HG03575 (cell line): ENCODE measurements around the gene RNF144A.

Experiments used
- ATAC-seq: cut with Tn5 transposase; IDR thresholded peaks from one replicate; pipeline ENCODE4 v1.9.1; 2021; ENCODE audit not compliant: unreplicated experiment, insufficient number of reproducible peaks, low FRiP score; ENCODE audit errors: extremely low read depth

The RNF144A gene

GRCh38 chr2:6942848-6943247, 25.6 kb downstream of the RNF144A start:
- ATAC-seq, result no peak

GRCh38 chr2:6943523-6943922, 26.3 kb downstream of the RNF144A start:
- no peak for ATAC-seq

GRCh38 chr2:6943971-6944370, 26.8 kb downstream of the RNF144A start:
- no peak for ATAC-seq

DNA sequence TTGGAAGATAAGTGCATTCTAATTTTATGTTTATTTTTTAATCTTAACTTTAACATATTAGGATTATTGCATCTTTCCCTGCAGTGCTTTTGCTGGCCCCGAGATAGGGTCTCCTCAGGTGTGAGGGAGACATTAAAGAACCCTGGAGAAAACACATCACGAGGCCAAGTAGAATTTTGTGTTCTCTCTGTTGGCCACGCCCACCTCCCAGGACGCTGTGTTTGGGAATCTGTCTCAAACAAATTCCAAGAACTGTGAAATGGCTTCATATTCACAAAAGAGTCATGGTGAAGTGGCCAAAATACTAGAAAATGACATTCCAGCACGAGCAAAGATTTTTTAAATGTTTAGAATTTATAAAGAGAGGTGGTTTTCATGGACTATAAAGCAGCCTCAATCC, 27.3 kb downstream of the RNF144A start:
- ATAC-seq, result no peak

GRCh38 chr2:6945087-6945813, 28.0 kb downstream of the RNF144A start:
- peak; percentile 96 for ATAC-seq

DNA sequence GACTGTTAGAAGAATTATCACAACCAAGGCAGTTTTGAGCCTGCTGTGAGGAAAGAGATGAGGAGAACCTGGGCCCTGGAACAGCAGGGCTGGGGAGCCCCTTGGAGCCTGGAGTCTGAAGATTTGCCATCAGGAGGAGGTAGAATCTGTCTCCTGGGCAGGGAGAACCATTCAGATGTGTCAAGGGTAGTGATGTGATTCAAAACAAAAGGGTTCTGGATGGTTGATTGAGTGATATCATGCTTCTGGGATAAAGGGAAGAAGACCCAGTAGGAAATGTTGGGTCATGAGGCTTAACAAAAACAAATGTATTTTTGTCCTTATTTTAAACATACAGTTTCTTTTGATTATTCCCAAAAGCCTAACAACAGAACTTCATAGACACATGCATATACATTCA, 28.6 kb downstream of the RNF144A start:
- no peak for ATAC-seq

- no peak for ATAC-seq
These were observed 29.5 kb downstream of the RNF144A start for GRCh38 chr2:6946722-6947121.

DNA sequence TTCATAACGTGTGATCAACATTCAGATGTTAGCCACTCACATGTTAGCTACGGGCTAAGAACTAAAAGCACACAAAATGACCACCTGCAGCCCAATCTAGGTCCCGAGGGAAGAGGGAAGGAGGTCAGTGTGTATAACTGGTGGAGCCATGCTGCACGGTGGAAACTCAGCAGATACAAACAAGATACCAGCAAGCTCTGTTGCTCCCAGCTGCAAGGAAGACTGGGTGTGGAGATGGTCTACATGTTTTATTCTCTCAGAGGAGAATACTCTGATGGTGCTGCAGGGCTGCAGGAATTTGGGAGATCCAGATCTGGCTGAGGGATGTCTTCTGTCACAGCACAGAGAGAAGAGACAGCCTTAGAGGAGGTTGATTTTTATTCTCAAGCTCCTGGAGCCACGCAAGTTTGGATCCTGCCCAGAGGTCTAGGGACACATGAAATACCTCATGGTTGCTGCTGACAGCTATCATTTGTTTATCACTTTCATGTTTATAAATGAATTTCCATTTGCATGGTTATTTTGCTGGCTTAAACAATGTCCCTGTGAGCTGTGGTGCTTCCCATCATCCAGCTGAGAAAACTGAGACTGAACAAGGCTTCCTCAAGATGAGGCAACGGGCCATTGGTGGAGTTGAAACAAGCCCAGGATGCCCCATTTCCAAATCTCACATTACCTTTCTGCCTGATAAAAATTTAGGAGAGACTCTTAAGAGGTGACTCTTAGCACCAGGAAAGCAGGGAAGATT, 30.9 kb downstream of the RNF144A start:
- no peak for ATAC-seq

DNA sequence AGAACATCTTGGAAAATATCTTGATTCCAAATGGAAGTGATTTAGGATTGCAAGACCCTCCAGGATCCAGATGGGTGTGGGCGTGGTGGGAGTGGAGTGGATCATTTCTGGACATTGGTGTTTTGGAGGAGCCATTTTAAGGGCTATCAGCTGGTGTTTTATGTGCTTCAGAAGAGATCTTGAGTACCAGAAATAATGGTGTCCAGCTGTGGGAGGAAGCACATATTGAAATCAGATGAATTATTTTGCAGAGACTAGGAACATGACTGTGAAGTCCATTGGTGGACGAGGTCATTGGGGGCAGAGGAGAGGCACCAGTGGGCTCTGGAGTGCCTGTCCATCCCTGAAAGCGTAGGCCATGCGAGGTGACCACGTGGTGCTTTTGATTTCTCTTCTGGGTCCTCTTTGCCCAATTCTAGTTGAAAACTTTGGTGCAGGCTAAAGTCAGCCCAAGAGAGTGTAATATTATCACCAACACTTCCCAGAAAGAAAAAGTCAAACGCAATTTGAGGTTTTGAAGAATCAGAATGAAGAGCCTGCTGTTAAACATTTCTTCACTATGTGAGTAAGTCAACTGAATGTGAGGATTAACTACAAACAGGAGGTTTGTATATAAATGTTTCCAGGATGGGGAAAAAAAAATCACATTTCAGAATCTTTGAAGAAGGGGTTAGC, 31.6 kb downstream of the RNF144A start:
- no peak for ATAC-seq

GRCh38 chr2:6951046-6951445, 33.8 kb downstream of the RNF144A start:
- ATAC-seq, result no peak

GRCh38 chr2:6952101-6952500, 34.9 kb downstream of the RNF144A start:
- ATAC-seq, result no peak

DNA sequence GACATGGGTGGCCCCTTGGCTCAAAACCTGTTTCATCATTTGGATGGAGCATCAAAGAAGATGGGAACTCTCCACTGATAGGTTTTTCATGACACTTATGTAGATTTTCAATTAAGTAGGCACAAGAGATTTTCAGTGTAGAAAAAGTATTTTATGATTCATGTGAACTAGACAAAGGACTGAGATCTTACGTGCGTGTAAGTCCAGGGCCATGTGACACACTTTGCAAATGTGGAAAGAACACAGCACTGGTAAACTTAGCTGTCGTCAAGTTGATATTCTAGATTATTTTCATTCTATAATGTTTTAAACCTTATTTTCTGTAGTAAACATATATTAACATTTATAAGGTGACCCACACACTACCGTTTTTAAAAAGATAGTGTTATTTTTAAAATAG, 37.4 kb downstream of the RNF144A start:
- ATAC-seq, result no peak

GRCh38 chr2:6955511-6956136, 38.4 kb downstream of the RNF144A start:
- ATAC-seq, result no peak

- ATAC-seq, result no peak
These were observed 39.4 kb downstream of the RNF144A start for GRCh38 chr2:6956566-6956965.

DNA sequence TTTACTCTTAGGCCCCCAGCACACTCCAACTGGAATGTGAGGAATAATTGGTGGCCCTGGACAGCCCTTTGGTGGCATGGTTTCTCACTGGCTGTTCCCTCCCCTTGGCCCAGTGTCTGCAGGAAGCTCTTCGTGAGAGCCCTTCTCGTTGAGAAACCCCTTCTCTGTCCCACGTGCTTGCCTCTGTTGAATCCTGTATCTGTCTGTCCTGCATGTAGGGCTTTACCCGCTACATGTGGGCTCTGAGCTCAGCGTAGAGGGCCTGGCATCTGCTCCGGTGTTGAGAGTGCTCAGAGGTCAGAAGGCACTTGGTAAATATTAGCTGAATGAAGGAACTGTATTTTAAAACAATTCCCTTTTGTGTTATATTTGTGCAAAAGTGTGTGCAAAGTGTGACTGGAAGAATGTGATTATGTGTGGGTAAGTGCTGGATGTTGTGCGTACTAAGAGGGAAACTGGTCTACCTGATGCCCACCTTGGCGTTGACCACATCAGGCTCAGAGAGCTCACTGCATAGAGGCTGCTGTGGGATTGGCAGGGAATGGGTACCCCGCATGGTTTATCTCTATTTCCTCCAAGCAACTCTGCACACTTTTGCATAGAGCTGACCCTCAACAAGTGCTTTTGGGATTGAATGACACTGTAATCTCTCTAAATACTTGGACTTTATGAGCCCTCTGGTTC, 40.0 kb downstream of the RNF144A start:
- ATAC-seq, result no peak

DNA sequence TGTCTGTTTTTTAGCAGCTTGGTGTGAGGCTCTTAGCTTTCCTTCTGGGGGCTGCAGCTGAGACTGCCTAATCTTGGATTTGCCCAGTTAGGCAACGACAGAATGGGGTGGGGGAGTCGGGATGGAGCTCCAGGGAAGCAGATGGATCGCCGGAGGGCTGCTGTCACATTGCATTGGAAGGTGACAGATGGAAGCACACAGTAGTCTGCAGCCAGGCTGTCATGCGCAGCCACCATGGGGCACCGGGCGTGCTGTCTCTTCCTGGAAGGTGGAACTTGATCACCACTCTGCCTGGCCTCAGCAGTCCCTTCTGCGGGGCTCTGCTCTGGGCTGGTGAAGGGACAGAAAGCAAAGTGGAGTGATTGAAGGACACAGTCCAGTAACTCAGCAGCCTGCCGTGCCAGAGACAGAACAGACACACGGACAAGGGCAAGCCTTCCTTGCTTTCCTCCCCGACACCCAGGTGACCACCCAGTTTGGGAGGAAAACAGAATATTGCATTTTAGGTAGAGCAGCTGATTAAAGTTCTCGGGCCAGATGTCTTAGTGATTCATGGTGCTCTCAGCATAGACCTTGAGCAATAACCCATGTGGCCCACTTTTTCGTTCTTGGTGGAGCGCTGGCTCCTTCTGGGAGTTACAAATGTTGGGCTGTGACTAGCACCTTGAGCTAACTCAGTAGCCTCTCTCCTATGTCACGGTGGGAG, 40.9 kb downstream of the RNF144A start:
- no peak for ATAC-seq

- ATAC-seq, result no peak
These were observed 41.5 kb downstream of the RNF144A start for GRCh38 chr2:6958616-6959235.

DNA sequence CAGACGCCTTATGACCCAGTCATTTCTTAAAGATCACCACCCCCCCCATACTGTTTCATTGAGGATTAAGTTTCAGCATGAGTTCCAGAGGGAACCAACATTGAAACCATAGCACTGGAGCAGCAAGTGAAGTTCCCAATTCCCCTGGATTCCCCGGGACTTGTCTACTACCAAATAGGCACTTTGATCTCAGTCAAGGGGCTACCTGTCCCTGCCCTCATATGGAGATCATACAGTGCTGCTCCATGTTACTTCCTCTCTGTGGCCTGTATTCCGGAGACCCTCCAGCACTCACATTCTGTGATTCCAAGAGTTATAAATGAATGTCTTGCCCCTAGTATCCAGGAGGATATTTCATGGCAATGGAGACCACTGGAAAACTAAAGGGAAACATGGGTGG, 42.5 kb downstream of the RNF144A start:
- no peak for ATAC-seq
